Mucosa of stomach (tissue), 1 donor: ENCODE data around the gene TMEM109.

Experiments used
- H3K27me3 ChIP-seq: one replicate; pipeline ENCODE4 v1.7.0; 2013; ENCODE audit warnings: mild to moderate bottlenecking, low read length; ENCODE audit not compliant: control insufficient read depth, insufficient read depth
- H3K36me3 ChIP-seq: one replicate; pipeline ENCODE4 v1.7.0; 2013; ENCODE audit warnings: low read length; ENCODE audit not compliant: control insufficient read depth, insufficient read depth
- H3K4me1 ChIP-seq: one replicate; pipeline ENCODE4 v1.7.0; 2013; ENCODE audit warnings: mild to moderate bottlenecking, low read length; ENCODE audit not compliant: control insufficient read depth, insufficient read depth
- H3K4me3 ChIP-seq: one replicate; pipeline ENCODE4 v1.7.0; 2013; ENCODE audit warnings: low read length
- H3K9ac ChIP-seq: one replicate; pipeline ENCODE4 v1.7.0; 2013; ENCODE audit warnings: mild to moderate bottlenecking, low read length, moderate library complexity
- H3K9me3 ChIP-seq: one replicate; pipeline ENCODE4 v1.7.0; 2013; ENCODE audit warnings: mild to moderate bottlenecking, low read length, moderate library complexity; ENCODE audit not compliant: control insufficient read depth
- donor health status: Pancreatic carcinoma.

TMEM109 gene, protein sequence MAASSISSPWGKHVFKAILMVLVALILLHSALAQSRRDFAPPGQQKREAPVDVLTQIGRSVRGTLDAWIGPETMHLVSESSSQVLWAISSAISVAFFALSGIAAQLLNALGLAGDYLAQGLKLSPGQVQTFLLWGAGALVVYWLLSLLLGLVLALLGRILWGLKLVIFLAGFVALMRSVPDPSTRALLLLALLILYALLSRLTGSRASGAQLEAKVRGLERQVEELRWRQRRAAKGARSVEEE

DNA sequence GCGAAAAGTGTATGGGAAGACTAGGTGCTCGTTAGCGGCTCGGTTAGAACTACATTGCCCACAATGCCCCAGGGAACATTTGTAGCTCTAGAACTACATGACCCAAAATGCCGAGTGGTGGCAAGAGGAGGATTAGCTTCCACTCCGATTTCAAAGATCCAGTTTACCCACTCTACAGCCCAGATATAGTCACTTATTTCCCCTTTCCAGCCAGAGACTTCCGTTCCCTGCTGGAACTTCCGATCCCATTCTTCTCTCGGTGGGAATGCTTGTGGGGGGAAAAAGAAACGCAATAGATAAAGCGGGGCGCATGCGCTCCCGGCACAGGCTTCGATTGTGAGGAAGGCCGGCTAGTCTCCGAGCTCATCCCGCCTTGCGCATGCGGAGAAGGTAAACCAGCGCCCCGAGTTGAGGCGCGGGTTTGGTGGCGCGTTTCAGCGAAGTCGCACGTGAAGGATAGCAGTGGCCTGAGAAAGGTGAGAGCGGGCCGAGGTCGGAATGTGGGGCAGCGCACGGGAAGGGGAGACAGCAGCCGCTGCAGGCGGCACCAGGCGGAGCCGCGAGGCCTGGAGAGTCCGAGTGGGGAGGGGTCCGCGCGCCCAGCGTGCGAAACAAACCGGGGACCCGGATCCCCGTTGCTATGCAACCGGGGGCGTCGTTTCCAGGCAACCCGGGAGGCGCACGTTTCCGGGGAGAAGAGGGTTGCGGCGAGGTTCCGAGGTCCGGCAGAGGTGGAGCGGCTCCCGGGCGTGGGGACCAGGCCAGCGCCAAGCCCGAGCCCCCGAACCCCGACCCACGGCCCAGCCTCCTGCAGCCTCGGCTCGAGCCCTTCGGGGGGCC, at the start of gene TMEM109:
Gene TMEM109 (plus strand): TSS at position 366 of the 840 bp plus-strand sequence. CDS start 5,536 bp downstream, outside the sequence.
- H3K4me1 ChIP-seq = peaks cover 15% of the 10 kb centered on the region
- peak within 1 kb of the TSS; percentile 82 for H3K9ac ChIP-seq
- no peaks in the 10 kb centered on the region for H3K27me3 ChIP-seq
- peak within 1 kb of the TSS; percentile 93 for H3K4me3 ChIP-seq
- H3K36me3 ChIP-seq = no peaks in the 10 kb centered on the region
- no peaks in the 10 kb centered on the region for H3K9me3 ChIP-seq

DNA sequence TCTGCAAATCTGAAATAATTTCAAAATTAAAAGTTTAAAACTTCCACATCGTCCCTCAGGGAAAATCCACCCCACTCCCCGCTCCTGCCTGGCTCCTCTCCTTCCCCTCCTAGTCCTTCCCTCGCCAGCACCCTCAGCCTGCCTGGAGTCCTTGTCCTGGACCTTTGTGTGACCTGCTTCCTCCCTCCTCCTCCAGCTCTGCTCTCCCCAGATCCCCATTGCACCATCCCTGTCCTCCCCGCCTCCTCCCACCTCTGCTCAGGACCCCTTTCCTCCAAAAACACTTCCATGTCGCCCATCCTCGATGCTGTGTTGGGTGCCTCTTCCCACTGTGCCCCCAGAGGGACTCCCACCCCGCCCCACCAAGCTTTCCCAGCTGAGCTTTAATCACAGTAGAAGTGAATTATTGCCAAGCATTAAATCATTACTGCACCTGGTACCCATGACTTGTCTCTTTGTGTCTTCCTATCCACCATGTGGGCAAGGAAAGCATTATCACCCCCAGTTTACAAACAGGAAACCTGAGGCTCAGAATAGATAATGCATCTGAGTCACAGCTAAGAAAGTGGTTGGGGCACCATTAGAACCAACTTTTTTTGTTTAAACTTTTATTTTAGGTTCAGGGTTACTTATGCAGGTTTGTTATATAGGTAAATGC, 49.0 kb upstream of the TMEM109 start:
- no peaks in the 10 kb centered on the region for H3K36me3 ChIP-seq
- no peaks in the 10 kb centered on the region for H3K4me1 ChIP-seq
- H3K9me3 ChIP-seq = no peaks in the 10 kb centered on the region
- H3K9ac ChIP-seq = no peak overlapping the region
- no peaks in the 10 kb centered on the region for H3K27me3 ChIP-seq
- no peak overlapping the region for H3K4me3 ChIP-seq

DNA sequence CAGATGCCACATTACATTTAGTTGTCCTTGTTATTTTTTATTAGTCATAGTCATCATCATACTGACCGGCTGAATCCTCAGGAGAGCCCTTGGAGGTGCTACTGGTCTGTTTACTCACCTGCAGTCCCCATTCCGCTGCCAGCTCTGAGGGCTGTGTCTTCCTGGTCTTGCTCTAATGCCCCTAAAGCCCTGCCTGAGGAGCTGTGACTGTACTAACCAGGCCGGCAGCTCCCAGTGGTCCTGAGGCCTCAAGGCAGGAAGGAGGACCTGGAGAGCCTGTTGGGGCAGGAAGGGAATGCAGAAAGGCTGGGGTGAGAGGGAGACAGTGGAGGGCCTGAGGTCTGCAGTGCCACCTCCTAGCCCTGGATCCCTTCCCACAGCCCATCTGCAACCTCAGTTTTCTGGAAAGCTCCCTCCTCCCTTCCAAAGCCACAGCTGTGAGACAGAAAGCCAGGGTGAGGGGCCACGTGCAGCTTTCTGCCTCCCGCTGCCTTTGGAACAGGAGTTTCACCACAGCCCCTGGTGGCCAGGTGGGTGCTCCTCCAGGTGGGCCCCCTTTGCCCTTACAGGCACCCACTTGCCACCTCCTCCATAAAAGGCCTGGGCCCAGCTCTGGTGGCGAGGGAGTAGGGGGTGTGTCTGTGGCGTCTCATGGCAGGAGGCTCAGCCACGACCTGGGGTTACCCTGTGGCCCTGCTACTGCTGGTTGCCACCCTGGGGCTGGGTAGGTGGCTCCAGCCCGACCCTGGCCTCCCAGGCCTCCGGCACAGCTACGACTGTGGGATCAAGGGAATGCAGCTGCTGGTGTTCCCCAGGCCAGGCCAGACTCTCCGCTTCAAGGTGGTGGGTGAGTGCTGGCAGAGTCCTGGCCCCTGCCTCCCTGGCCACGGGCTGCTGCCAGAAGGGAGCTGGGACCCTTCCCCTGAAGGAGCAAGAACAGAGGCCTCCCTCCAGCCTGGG, 46.8 kb upstream of the TMEM109 start, which contains the start of gene ZP1:
Gene ZP1 (plus strand): TSS at position 632 of the 960 bp plus-strand sequence. CDS start 20 bp downstream, at position 652.
- no peaks in the 10 kb centered on the region for H3K9me3 ChIP-seq
- H3K9ac ChIP-seq = no peak within 1 kb of the TSS
- no peaks in the 10 kb centered on the region for H3K27me3 ChIP-seq
- no peak within 1 kb of the TSS for H3K4me3 ChIP-seq
- no peaks in the 10 kb centered on the region for H3K36me3 ChIP-seq
- H3K4me1 ChIP-seq = peaks cover 5% of the 10 kb centered on the region

DNA sequence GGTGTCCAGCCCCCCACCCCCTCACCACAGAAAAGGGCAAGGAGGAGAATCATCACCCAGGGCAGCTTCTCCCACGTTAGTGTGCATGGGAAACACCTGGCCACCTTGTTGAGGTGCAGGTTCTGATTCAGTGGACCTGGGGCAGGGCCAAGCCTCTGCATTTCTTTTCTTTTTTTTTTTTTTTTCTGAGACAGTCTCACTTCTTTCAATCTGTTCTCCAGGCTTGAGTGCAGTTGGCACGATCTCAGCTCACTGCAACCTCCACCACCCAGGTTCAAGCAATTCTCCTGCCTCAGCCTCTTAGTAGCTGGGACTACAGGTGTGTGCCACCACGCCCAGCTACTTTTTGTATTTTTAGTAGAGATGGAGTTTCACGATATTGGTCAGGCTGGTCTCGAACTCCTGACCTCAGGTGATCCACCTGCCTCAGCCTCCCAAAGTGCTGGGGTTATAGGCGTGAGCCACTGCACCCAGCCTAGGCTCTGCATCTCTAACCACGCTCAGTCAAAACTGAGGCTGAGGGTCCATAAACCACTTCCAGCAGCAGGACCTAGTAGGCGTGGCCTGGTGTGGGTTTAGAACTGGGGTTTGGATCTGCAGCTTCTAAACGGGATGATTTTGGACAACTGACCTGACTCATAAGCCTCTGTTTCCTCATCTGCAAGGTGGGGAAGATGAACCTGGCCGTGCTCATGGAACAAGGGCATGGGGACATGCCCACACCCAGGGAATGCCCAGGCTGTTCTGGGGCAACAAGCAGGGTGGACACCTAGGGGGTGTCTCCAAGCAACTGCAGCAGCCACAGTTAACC, 45.9 kb upstream of the TMEM109 start:
- Histone ChIP-seq H3K9ac (no peak overlapping the region), H3K4me1 (peaks cover 5% of the 10 kb centered on the region), H3K27me3 (no peaks in the 10 kb centered on the region), H3K36me3 (no peaks in the 10 kb centered on the region), H3K9me3 (no peaks in the 10 kb centered on the region), H3K4me3 (no peak overlapping the region)

DNA sequence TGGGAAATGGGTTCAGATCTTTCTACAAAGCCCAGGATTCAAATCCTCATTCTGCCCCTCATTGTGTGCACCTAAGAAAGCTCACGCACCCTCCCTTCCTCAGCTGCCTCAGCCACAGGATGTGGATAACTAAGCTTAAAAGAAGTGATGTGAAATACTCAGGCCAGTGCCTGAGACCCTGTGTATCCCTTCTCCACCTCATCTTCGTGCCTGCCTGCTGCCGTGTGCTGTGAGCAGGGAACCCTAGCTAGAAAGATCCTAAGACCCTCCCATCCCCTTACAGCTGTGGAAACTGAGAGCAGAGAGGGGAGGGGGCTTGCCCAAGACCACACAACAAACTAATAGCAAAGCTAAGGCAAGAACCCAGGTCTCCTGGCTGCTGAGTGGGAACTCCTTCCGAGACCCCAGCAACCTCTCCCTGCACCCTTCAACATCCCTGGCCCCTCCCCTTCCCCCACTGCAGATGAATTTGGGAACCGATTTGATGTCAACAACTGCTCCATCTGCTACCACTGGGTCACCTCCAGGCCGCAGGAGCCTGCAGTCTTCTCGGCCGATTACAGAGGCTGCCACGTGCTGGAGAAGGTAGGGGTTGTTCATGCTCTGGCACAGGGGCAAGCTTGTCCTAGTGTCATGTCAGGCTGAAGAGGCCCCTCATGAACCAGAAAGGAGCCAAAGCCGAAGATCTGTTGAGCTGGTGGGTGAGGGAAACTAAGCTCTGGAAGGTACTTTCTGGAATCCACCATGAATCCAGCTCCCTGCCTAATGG, 45.1 kb upstream of the TMEM109 start:
- peaks cover 5% of the 10 kb centered on the region for H3K4me1 ChIP-seq
- no peak overlapping the region for H3K4me3 ChIP-seq
- no peaks in the 10 kb centered on the region for H3K36me3 ChIP-seq
- H3K27me3 ChIP-seq = no peaks in the 10 kb centered on the region
- no peak overlapping the region for H3K9ac ChIP-seq
- H3K9me3 ChIP-seq = no peaks in the 10 kb centered on the region

DNA sequence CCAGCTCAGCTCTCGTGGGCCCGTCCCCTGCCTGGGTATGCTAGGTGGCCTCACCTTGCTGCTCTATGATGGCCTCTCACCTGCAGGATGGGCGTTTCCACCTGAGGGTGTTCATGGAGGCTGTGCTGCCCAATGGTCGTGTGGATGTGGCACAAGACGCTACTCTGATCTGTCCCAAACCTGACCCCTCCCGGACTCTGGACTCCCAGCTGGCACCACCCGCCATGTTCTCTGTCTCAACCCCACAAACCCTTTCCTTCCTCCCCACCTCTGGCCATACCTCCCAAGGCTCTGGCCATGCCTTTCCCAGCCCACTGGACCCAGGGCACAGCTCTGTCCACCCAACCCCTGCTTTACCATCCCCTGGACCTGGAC, 44.5 kb upstream of the TMEM109 start:
- no peaks in the 10 kb centered on the region for H3K27me3 ChIP-seq
- peaks cover 5% of the 10 kb centered on the region for H3K4me1 ChIP-seq
- no peak overlapping the region for H3K4me3 ChIP-seq
- no peaks in the 10 kb centered on the region for H3K9me3 ChIP-seq
- H3K9ac ChIP-seq = no peak overlapping the region
- no peaks in the 10 kb centered on the region for H3K36me3 ChIP-seq

DNA sequence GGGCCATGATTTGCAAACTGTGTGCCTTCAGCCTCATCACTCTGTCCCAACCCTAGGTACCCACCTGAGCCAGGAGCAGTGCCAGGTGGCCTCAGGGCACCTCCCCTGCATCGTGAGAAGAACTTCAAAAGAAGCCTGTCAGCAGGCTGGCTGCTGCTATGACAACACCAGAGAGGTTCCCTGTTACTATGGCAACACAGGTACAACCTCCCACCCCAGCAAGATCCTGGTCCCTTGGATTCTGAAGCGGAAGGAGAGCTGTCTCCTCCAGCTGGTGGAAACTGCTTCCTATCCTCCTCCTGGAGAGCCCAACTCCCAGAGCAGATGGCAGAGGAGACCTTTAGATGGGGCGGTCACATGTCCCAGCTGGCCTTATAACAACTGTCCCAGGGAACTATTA, 43.7 kb upstream of the TMEM109 start:
- Histone ChIP-seq H3K36me3 (no peaks in the 10 kb centered on the region), H3K4me1 (peaks cover 5% of the 10 kb centered on the region), H3K9me3 (no peaks in the 10 kb centered on the region), H3K4me3 (no peak overlapping the region), H3K9ac (no peak overlapping the region), H3K27me3 (no peaks in the 10 kb centered on the region)

DNA sequence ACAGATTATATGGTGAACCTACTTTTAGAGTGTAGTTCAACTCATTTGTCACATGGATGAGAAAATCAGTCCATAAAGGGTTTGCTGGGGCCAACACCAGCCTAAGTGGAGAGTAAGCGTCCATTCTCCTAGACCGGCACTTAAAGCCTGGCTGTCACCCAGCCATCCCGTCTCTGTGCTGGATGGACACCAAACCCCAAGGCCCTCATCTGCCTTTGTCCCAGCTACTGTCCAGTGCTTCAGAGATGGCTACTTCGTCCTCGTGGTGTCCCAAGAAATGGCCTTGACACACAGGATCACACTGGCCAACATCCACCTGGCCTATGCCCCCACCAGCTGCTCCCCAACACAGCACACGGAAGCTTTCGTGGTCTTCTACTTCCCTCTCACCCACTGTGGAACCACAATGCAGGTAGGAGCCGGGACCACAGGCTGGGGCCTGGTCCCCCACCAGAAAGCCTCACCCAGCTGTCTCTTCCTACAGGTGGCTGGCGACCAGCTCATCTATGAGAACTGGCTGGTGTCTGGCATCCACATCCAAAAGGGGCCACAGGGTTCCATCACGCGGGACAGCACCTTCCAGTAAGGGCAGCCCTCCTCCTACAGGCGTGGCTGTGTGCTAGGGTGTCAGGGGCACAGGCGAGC, 43.1 kb upstream of the TMEM109 start:
- no peak overlapping the region for H3K9ac ChIP-seq

DNA sequence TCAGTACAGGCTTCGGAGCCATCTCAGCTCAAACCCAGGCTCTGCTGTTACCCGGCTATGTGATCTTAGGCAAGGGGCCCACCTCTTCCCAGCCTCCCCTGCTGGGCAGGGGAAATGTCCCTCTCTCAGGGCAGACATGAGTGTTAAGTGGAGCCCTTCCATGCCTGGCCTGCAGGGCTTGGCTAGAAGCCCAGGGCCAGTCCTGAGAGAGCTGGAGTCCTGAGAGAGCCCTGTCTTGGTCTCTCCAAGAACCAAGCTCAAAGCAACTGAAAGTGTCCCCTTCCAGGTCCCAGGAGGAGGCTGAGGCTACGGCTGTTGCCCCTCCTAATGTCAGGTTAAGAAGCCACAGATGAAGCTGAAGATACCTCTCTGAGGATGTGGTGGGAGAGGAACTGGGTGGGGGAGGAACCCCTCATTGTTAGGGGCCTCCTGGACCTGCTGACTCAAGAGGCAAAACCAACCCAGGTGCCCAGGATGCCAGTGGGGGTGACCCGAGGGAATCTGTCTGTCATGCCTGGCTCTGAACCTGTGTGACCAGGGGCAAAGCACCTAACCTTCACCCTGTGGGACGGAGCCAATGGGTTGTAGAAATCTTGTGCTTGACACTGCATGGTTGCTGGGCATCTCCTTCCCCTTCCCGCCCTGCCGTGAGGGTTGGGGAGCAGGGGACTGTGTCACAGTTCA, 42.4 kb upstream of the TMEM109 start:
- H3K9ac ChIP-seq = no peak overlapping the region
- H3K4me1 ChIP-seq = peaks cover 5% of the 10 kb centered on the region
- H3K27me3 ChIP-seq = no peaks in the 10 kb centered on the region
- no peaks in the 10 kb centered on the region for H3K36me3 ChIP-seq
- H3K4me3 ChIP-seq = no peak overlapping the region
- no peaks in the 10 kb centered on the region for H3K9me3 ChIP-seq

More for the DNA sequence above, 43.1 kb upstream of the TMEM109 start:
- peaks cover 5% of the 10 kb centered on the region for H3K4me1 ChIP-seq
- no peaks in the 10 kb centered on the region for H3K27me3 ChIP-seq
- H3K9me3 ChIP-seq = no peaks in the 10 kb centered on the region
- H3K36me3 ChIP-seq = no peaks in the 10 kb centered on the region
- H3K4me3 ChIP-seq = no peak overlapping the region
